A549 (cell line): ENCODE results near the gene NANOS2. TPM values are rescaled to one million over a fixed set of nuclear protein-coding genes. Genes with fewer than 3 reads are reported as not detected.

Experiments used
- ATAC-seq, 2 experiments: fragments of 200-7000 bp in 1 of 2; fragments of >200 bp in 1 of 2; cut with Nextera tagmentation in 1 of 2; cut with Tn5 transposase in 1 of 2; 3 replicates each; pipeline versions ENCODE4 v1.8.0 to v1.9.1; 2018 to 2020; ENCODE audit warnings: mild to moderate bottlenecking in 1 of 2, moderate library complexity in 1 of 2
- CTCF ChIA-PET: fragments of 300-600 bp; sonication (Branson Sonifier 250); formaldehyde crosslinking; extraction: SDS; loops from one replicate; lab custom pipeline; 2021; ENCODE audit warnings: antibody characterized with exemption, inconsistent platforms; lab: Yijun Ruan, JAX
- POLR2A ChIA-PET: fragments of 350-600 bp; formaldehyde crosslinking; extraction: SDS; loops from one replicate; lab custom pipeline; 2021; ENCODE audit warnings: antibody characterized with exemption, inconsistent platforms; lab: Yijun Ruan, JAX
- DNase-seq, 2 experiments: peaks; one replicate each; pipeline versions ENCODE4 v3.0.0 to v3.0.0-alpha.2; 2011 to 2016; ENCODE audit warnings: low read depth in 1 of 2, low spot score in 1 of 2
- FAIRE-seq: peaks from 2 replicates; lab custom pipeline; 2011; peaks lifted over from hg19 to GRCh38; lab: Jason Lieb, UNC
- H3K27ac ChIP-seq, 2 experiments: fragments of >200 bp; sonication (Bioruptor Twin); formaldehyde crosslinking; 3 replicates each; pipeline ENCODE4 v1.5.1; 2016 to 2017
- H3K4me1 ChIP-seq: fragments of >200 bp; sonication (Bioruptor Twin); formaldehyde crosslinking; 3 replicates; pipeline ENCODE4 v1.6.1; 2016
- H3K4me2 ChIP-seq: fragments of >200 bp; sonication (Bioruptor Twin); formaldehyde crosslinking; 3 replicates; pipeline ENCODE4 v1.6.1; 2016
- H3K4me3 ChIP-seq: fragments of >200 bp; sonication (Bioruptor Twin); formaldehyde crosslinking; 3 replicates; pipeline ENCODE4 v1.5.1; 2016
- H3K9me3 ChIP-seq: fragments of >200 bp; sonication (Bioruptor Twin); formaldehyde crosslinking; 3 replicates; pipeline ENCODE4 v1.6.1; 2016
- BCL3 ChIP-seq: fragments of >200 bp; sonication (Bioruptor Twin); formaldehyde crosslinking; IDR thresholded peaks from 3 replicates; pipeline ENCODE4 v1.6.1; 2016
- BHLHE40 ChIP-seq: IDR thresholded peaks from 2 replicates; pipeline ENCODE4 v1.6.1; 2012; ENCODE audit warnings: low read depth, low read length, inconsistent platforms
- CBX8 ChIP-seq: fragments of 200-600 bp; sonication (generic); IDR thresholded peaks from 2 replicates; pipeline ENCODE4 v1.6.1; 2016
- CHD2 ChIP-seq: fragments of 150-350 bp; IDR thresholded peaks from 2 replicates; pipeline ENCODE4 v1.6.1; 2014; ENCODE audit warnings: low read length; ENCODE audit not compliant: partially characterized antibody
- CTCF ChIP-seq: fragments of >200 bp; sonication (Bioruptor Twin); formaldehyde crosslinking; IDR thresholded peaks from 3 replicates; pipeline ENCODE4 v1.5.1; 2016
- EHF ChIP-seq: fragments of 250-450 bp; sonication (Bioruptor Pico); IDR thresholded peaks from 2 replicates; pipeline ENCODE4 v1.5.0; 2020; ENCODE audit warnings: mild to moderate bottlenecking
- EHMT2 ChIP-seq: fragments of 200-600 bp; sonication (generic); IDR thresholded peaks from 2 replicates; pipeline ENCODE4 v1.6.1; 2016; ENCODE audit warnings: antibody characterized with exemption, low read depth, mild to moderate bottlenecking, moderate library complexity
- EP300 ChIP-seq, 2 experiments: fragments of >200 bp; sonication (Bioruptor Twin); formaldehyde crosslinking; IDR thresholded peaks; 2 replicates in 1 of 2; 3 replicates in 1 of 2; pipeline ENCODE4 v1.6.1; 2016 to 2017
- ESRRA ChIP-seq: fragments of 150-350 bp; IDR thresholded peaks from 2 replicates; pipeline ENCODE4 v1.6.1; 2014; ENCODE audit warnings: mild to moderate bottlenecking, low read length, borderline replicate concordance
- HDAC2 ChIP-seq: fragments of 200-600 bp; sonication (generic); IDR thresholded peaks from 2 replicates; pipeline ENCODE4 v1.6.1; 2016
- HES2 ChIP-seq: fragments of >200 bp; sonication (Bioruptor Twin); formaldehyde crosslinking; IDR thresholded peaks from 2 replicates; pipeline ENCODE4 v1.6.1; 2016
- HOXA7 ChIP-seq: fragments of 250-450 bp; sonication (Bioruptor Pico); IDR thresholded peaks from 2 replicates; pipeline ENCODE4 v1.5.0; 2020; ENCODE audit warnings: mild to moderate bottlenecking, moderate library complexity
- HOXB13 ChIP-seq: fragments of 250-450 bp; sonication (Bioruptor Pico); IDR thresholded peaks from 2 replicates; pipeline ENCODE4 v1.5.0; 2020; ENCODE audit warnings: low read depth, mild to moderate bottlenecking, moderate library complexity
- JUNB ChIP-seq: fragments of >200 bp; sonication (Bioruptor Twin); formaldehyde crosslinking; IDR thresholded peaks from 2 replicates; pipeline ENCODE4 v1.6.1; 2016
- KDM1A ChIP-seq: fragments of 200-600 bp; sonication (generic); IDR thresholded peaks from 2 replicates; pipeline ENCODE4 v1.6.1; 2016; ENCODE audit warnings: low read depth, mild to moderate bottlenecking
- MAFK ChIP-seq: fragments of 450-650 bp; IDR thresholded peaks from 2 replicates; pipeline ENCODE4 v1.6.1; 2014; ENCODE audit not compliant: partially characterized antibody
- MYC ChIP-seq: IDR thresholded peaks from 2 replicates; pipeline ENCODE4 v1.6.1; 2012; ENCODE audit warnings: mild to moderate bottlenecking, inconsistent platforms, low read length, improper control_type of control experiment, borderline replicate concordance
- NFE2L2 ChIP-seq: fragments of 150-350 bp; conservative IDR thresholded peaks from 2 replicates; pipeline ENCODE4 v1.6.1; 2014; ENCODE audit warnings: low read length
- NR3C1 ChIP-seq: fragments of >200 bp; sonication (Bioruptor Twin); formaldehyde crosslinking; IDR thresholded peaks from 3 replicates; pipeline ENCODE4 v1.6.1; 2017
- PBX3 ChIP-seq: IDR thresholded peaks from 2 replicates; pipeline ENCODE4 v1.6.1; 2012
- PHF8 ChIP-seq: fragments of 200-600 bp; sonication (generic); IDR thresholded peaks from 2 replicates; pipeline ENCODE4 v1.6.1; 2016; ENCODE audit warnings: low read depth, mild to moderate bottlenecking, antibody characterized with exemption, moderate library complexity, borderline replicate concordance
- POLR2A ChIP-seq: IDR thresholded peaks from 2 replicates; pipeline ENCODE4 v1.6.1; 2012; ENCODE audit warnings: mild to moderate bottlenecking, low read length
- POLR2AphosphoS2 ChIP-seq: conservative IDR thresholded peaks from 2 replicates; pipeline ENCODE4 v1.6.1; 2012; ENCODE audit warnings: low read length, improper control_type of control experiment, inconsistent platforms
- RARB ChIP-seq: fragments of 250-450 bp; sonication (Bioruptor Pico); IDR thresholded peaks from 2 replicates; pipeline ENCODE4 v1.8.0; 2021; ENCODE audit warnings: mild to moderate bottlenecking, moderate library complexity
- RCOR1 ChIP-seq: fragments of 150-350 bp; IDR thresholded peaks from 2 replicates; pipeline ENCODE4 v1.6.1; 2014; ENCODE audit warnings: antibody characterized with exemption, low read length, low read depth
- SREBF2 ChIP-seq: fragments of 450-650 bp; IDR thresholded peaks from 2 replicates; pipeline ENCODE4 v1.6.1; 2014; ENCODE audit warnings: mild to moderate bottlenecking, moderate library complexity
- TFCP2L1 ChIP-seq: fragments of 250-450 bp; sonication (Bioruptor Pico); IDR thresholded peaks from 2 replicates; pipeline ENCODE4 v1.5.0; 2021; ENCODE audit warnings: mild to moderate bottlenecking
- TP53 ChIP-seq: fragments of 250-450 bp; sonication (Bioruptor Pico); IDR thresholded peaks from 2 replicates; pipeline ENCODE4 v1.5.0; 2021; ENCODE audit warnings: mild to moderate bottlenecking, moderate library complexity
- USF2 ChIP-seq: fragments of 450-650 bp; IDR thresholded peaks from 2 replicates; pipeline ENCODE4 v1.6.1; 2014; ENCODE audit warnings: antibody characterized with exemption
- ZFP36 ChIP-seq: fragments of 450-650 bp; IDR thresholded peaks from 2 replicates; pipeline ENCODE4 v1.6.1; 2014; ENCODE audit warnings: borderline replicate concordance; ENCODE audit not compliant: partially characterized antibody
- ZNF302 ChIP-seq: fragments of 250-450 bp; sonication (Bioruptor Pico); IDR thresholded peaks from 2 replicates; pipeline ENCODE4 v1.9.0; 2021; ENCODE audit warnings: inconsistent platforms, mild to moderate bottlenecking, moderate library complexity
- ZSCAN20 ChIP-seq: fragments of 250-450 bp; sonication (Bioruptor Pico); IDR thresholded peaks from 2 replicates; pipeline ENCODE4 v1.8.0; 2022; ENCODE audit warnings: mild to moderate bottlenecking, moderate library complexity
- WGBS: methylation state at CpG from one replicate; pipeline ENCODE4 v1.1.6; 2017; ENCODE audit errors: missing lambda C conversion rate; 5-methylcytosine and 5-hydroxymethylcytosine counted together
- polyA plus RNA-seq, 4 experiments: library from polyadenylated mRNA; depleted of rRNA in 3 of 4; stranded (reverse); fragments of >200 nt; fragmentation: RNase III in 1 of 4; extraction: RNeasy Plus Mini Kit Qiagen cat#74134 plus additional on column Dnase treatment in 1 of 4; gene quantifications; 2 replicates in 3 of 4; 3 replicates in 1 of 4; pipeline ENCODE4 v1.2.3, GENCODE V29; 2011 to 2017

NANOS2 gene
- polyA plus RNA-seq, 2 of the 4 experiments (the other 2 are of a cell fraction), result not detected

GRCh38 chr19:45953676-45954075, 39.1 kb upstream of the NANOS2 start:
- WGBS, result 89% methylated on average over 8 of the region's 8 CpGs
- CTCF ChIA-PET, result interaction anchor here (0.8 to 1.5 kb wide), 6 partner anchors 8 to 684 kb away, joined by 3 to 7 read pairs (median 3); no protein-coding TSS in a partner anchor
- Histone ChIP-seq H3K27ac (peak overlapping the region in 1 of 2 experiments; percentile 76; a peak in 3 of 6 replicates), H3K4me3 (peak overlapping the region; percentile 57; the same call in 2 of the 3 replicates), H3K4me2 (peak overlapping the region; percentile 99), H3K4me1 (peaks cover 17% of the 10 kb centered on the region), H3K9me3 (no peaks in the 10 kb centered on the region)
- DNase-seq (no peak), FAIRE-seq (no peak), ATAC-seq (no peak)
- POLR2A ChIA-PET, result no interaction called here
- TF ChIP-seq ZSCAN20 (CRISPR knock-in tag), result no peak
- TF ChIP-seq KDM1A, result no peak
- no peak for TF ChIP-seq ZNF302

- 9% methylated on average over 39 of the region's 43 CpGs for WGBS
- FAIRE-seq (peak; percentile 77), DNase-seq (peak; percentile 89 to 93), ATAC-seq (peak; percentile 83 to 86)
- Histone ChIP-seq H3K4me3 (peak overlapping the region; percentile 57), H3K9me3 (no peaks in the 10 kb centered on the region), H3K27ac (peak overlapping the region; percentile 54 to 76; a peak in 5 of 6 replicates), H3K4me1 (peaks cover 17% of the 10 kb centered on the region), H3K4me2 (peak overlapping the region; percentile 99)
- CTCF ChIA-PET, result interaction anchor here (0.5 to 1.8 kb wide), 12 partner anchors 8 to 685 kb away, joined by 3 to 5 read pairs (median 3); partner anchors contain the start of gene DMPK
- POLR2A ChIA-PET, result interaction anchor here (0.7 to 1.6 kb wide), 4 partner anchors 14 to 184 kb away, joined by 3 to 9 read pairs (median 4); partner anchors contain the start of genes CCDC61, MYPOP and SIX5
- TF ChIP-seq PBX3 (no peak), BCL3 (no peak), TP53 (CRISPR knock-in tag) (no peak; the same call in 1 of the 2 replicates), PHF8 (no peak), BHLHE40 (no peak), EP300 (IDR thresholded peaks at IDR 0.05) (no peak), ZFP36 (no peak), EHMT2 (peak; percentile 84), ESRRA (no peak), POLR2AphosphoS2 (no peak), MAFK (no peak), HDAC2 (no peak), NFE2L2 (no peak), TFCP2L1 (CRISPR knock-in tag) (no peak), HES2 (no peak), RARB (CRISPR knock-in tag) (no peak), USF2 (no peak), ZSCAN20 (CRISPR knock-in tag) (no peak), CTCF (no peak), ZNF302 (no peak), JUNB (no peak), HOXA7 (CRISPR knock-in tag) (no peak), SREBF2 (no peak), MYC (no peak), HOXB13 (CRISPR knock-in tag) (peak; percentile 79; the same call in 1 of the 2 replicates), CHD2 (no peak), CBX8 (no peak), POLR2A (no peak), EHF (CRISPR knock-in tag) (no peak), RCOR1 (no peak), NR3C1 (no peak)
Measured at GRCh38 chr19:45952686-45953505, 38.3 kb upstream of the NANOS2 start.
